ENCODE measurements around the gene PLIN1.

Gene PLIN1

GRCh38 chr15:89654301-89654761 lies 24.8 kb downstream of the PLIN1 start:
- DNase-seq (ENCODE audit: low spot score) = peak; percentile 68

DNA sequence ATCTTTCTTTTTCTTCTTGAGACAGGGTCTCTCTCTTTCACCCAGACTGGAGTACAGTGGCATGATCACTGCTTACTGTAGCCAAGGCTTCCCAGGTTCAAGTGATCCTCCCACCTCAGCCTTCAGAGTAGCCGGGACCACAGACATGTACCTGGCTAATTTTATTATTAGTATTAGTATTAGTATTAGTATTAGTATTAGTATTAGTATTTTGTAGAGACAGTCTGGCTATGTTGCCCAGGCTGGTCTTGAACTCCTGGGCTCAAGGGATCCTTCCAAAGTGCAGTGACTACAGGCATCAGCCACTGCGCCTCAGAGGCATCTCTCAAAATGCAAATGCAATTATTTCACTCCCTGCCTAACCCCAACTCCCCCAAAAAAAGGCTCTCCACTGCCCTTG lies 25.6 kb downstream of the PLIN1 start:
- DNase-seq (ENCODE audit: low spot score) = no peak

DNA sequence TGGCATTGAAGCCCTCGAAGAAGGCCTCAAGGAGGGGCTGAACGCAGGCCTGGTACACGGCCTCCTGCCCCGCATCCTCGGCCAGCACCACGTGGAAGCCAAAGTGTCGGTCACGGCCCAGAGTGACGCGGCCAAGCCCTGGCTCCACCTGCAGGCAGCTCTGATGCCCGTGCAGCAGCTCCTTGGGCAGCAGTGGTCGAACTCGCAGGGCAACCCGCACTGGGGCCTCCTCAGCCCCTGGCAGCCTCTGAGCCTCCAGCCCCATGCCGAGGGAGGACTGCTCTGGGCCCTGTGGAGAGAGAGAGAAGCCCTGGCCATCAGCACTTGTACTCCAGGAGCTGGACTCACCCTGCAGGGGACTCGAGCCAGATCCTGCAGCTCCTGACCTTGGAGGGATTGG lies 26.5 kb downstream of the PLIN1 start:
- no peak for DNase-seq (ENCODE audit: low spot score)

DNA sequence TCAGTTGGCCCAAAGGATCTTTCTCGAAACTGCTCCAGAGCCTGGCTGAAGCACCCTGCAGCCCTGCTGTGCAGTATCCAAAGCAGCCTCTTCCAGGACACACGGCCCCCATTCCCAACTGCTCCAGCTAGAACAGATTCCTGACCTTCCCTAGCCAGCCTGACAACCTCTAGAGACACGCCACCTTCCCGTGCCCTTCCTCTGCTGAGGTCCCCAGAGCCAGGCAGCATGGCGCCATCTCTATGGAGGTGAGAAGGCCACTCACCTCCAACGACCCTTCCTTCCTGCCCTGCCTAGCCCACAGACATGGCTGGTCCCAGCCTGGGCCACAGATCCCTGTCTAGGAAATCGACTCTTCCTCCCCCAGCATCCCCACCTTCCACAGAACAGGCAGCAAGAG lies 27.0 kb downstream of the PLIN1 start:
- DNase-seq (ENCODE audit: low spot score) = no peak

DNA sequence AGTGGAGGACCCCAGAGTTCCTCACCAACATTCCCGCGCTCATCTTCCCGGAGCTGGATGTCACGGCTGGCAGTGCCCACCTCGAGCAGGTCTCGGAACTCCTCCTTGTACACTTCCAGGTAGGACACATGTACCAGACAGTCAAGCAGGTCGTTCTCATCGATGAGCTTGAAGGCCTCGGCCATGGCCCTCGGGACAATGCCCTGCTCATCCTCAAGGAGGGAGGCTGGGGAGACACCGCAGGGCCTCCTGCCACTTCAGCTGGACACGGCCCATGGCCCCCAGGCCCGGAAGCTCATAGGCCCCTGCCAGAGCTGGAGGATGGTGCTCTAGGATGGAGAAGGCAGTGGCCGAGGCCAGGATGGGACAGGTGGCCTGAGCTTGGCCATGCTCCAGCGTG lies 29.5 kb downstream of the PLIN1 start:
- DNase-seq (ENCODE audit: low spot score) = no peak

GRCh38 chr15:89649013-89649625 lies 30.0 kb downstream of the PLIN1 start:
- DNase-seq (ENCODE audit: low spot score) = no peak

DNA sequence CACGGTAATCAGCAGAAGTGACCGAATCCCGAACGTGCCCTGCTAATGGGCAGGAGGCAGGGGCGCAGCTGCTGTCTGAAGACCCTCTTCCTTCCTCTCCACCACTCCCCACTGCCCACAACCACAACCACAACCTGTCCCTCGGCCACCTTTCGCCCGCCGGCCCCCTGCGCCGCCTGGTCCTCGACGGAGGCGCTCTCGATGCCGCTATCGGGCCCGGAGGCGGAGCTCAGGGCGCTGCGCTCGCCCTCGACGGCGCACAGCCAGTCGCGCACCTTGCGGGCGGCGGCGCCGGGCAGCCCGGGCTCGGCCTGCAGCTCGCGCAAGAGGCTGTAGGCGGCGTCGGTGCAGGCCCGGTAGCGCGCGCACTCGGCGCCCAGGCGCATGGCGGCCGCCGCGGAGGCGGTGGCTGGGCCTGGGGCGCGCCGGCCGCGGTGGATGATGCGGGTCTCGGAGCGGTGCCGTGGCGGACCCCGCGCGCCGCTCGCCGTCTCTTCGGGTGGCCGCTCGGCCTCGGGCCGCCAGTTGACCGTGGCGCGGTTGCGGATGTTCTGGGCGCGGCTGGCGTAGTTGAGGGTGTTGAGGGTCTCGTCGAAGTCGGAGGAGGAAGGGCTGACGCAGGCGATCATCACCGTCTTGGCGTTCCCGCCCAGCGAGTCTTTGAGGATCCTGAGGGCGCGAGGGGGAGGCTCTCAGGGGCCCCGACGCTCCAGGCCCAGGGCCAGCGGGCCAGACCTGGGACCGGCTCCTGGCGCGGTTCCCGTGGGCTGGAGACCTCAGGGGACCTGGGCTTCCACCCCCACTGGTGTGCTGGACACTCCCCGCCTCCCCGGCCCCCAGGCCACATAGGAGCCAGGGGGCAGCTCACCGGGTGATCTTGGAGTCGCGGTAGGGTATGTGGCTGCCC lies 30.8 kb downstream of the PLIN1 start:
- no peak for DNase-seq (ENCODE audit: low spot score)

- peak; percentile 92 for DNase-seq (ENCODE audit: low spot score)
Measured at GRCh38 chr15:89647191-89647851, 31.8 kb downstream of the PLIN1 start.

GRCh38 chr15:89646416-89647141 lies 32.6 kb downstream of the PLIN1 start:
- no peak for DNase-seq (ENCODE audit: low spot score)

GRCh38 chr15:89645680-89646079 lies 33.5 kb downstream of the PLIN1 start:
- DNase-seq (ENCODE audit: low spot score) = no peak

GRCh38 chr15:89642106-89642505 lies 37.1 kb downstream of the PLIN1 start:
- no peak for DNase-seq (ENCODE audit: low spot score)

GRCh38 chr15:89641053-89641452 lies 38.1 kb downstream of the PLIN1 start:
- no peak for DNase-seq (ENCODE audit: low spot score)

GRCh38 chr15:89640245-89640644 lies 38.9 kb downstream of the PLIN1 start:
- no peak for DNase-seq (ENCODE audit: low spot score)

GRCh38 chr15:89633585-89633984 lies 45.6 kb downstream of the PLIN1 start:
- no peak for DNase-seq (ENCODE audit: low spot score)

DNA sequence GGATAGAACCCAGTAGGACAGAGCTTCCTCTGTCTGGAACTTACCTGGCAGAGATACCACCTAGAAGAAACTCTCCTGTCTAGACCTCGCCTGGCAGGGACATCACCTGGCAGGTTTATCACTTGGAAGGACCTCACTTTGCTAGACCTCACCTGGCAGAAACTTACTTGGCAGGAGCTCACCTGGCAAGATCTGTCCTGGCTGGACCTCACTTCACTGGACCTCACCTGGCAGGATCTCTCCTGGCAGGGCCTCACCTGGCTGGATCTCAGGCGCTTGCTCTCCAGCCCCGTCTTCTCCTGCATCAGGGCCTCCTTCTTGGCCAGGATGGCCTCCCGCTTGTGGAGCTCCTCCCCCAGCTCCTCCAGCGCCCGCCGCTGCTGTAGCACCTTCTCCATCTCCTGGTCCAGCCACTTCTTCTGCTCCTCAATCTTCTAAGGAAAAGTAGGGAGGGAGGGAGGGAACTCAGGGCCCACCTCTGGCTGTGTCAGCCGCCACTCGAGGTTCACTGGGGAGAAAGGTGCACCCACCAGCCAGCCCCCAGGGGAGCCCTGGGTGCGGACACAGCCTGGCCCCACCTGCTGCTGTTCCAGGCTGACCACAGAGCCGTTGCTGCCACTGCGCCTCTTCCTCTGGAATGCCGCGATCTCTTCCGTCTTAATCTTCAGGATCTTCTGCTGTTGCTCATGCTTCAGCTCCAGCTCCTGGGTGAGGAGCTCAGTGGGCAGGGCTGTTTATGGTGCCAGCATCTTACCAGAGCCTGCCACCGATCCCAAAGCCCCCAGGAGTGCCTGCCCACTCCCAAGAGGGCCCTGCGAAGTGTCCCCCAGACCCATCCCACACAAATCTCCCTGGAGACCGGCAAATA lies 46.4 kb downstream of the PLIN1 start:
- DNase-seq (ENCODE audit: low spot score) = no peak

DNA sequence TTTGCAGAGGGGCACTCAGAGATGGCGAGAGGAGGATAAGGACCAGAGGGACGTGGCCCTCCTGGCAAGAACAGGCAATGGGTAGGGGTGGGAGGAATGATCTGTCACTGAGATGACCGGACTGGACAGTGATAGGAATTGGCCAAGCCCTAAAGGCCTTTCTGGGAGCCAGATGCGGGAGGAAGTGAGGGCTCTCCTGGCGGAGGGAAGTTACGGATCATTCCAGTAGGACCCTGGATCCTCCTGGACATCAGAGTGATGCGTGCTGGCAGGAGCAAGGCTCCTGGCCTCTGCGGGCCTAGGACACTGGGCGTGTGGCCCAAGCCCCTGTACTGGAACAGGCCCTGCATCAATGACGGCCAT lies 47.3 kb downstream of the PLIN1 start:
- no peak for DNase-seq (ENCODE audit: low spot score)

DNA sequence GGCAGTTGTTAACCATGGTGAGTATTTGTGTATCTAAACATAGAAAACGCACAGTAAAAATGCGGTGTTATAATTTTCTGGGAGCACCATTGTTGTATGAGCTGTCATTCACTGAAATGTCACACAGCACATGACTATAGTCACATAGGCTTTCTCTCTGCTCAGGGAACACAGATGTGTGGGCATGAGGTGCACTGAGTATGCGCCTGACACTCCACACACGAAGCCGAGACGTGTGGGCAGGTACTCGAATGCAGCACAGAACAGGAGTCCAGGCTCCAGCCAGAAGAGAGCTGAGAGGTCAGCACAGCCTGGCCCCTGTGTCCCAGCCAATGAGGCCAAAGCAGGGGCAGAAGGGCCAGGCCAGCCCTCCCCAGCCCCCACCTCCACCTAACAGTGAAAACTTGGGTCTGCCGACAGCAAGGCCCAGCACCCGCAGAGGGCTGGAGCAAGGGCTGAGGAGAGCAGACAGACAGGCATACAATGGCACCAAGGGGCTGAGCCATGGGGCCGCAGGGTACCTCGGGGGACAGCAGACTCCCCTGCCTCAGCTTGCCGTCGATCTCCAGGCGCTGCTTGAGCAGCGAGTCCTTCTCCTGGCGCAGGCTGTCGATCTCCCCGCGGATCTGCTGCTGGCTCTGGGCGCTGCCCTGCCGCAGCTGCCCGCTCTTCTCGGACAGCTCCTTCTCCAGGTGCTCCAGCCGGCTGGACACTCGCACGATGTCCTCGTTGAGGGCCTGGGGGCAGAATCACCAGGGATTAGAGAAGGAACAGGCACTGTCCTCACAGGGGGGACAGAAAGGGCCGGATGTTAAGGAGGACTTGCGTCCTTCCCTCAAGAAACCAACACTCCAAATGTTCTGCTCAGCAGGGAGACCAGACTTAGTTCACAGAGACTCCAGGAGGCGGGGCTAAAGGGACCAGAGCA lies 47.9 kb downstream of the PLIN1 start:
- no peak for DNase-seq (ENCODE audit: low spot score)

DNA sequence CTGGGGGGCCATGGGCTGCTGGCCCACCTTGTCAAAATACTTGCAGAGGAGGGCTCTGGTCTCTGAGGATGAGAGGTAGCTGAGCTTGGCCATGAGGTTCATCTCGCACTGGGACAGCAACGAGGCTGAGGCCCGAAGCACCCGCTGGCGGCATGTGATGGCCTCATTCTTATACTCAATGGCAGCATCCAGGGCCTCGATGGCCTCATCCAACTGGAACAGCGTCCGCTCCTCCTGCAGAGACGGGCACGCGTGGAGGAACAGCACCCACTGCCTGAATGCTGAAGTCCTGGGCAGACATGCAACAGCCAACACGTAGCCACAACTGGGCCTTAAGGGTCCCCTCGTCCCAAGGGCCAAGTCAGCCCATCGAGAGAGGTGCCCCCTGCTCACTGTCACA lies 48.9 kb downstream of the PLIN1 start:
- no peak for DNase-seq (ENCODE audit: low spot score)

DNA sequence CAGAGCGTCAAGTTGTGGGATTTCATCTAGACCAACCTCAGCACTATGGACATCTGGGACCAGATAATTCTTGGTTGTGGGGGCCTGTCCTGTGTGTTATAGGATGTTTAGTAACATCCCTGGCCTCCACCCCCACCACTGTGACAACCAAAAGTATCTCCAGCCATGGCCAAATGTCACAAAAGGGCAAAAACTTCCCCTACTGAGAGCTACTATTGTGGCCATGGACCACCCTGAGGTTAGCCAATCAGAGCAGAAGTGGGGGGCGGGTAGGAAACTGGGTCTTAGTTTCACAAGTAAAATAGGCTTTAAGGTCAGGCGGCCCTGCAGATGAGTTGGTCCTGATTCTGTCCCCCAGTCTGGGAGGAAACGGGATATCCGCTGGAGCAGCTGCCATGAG lies 49.3 kb downstream of the PLIN1 start:
- DNase-seq (ENCODE audit: low spot score) = no peak

All from AG08396 (cell line).